AG04450 (cell line): Measurements from ENCODE around the gene TAB2. TPM values are rescaled to one million over a fixed set of nuclear protein-coding genes. Genes with fewer than 3 reads are reported as not detected.

Experiments
- CTCF ChIA-PET: fragments of 300-600, 350-600 bp; formaldehyde crosslinking; extraction: SDS; loops from one replicate; lab custom pipeline; 2022; ENCODE audit warnings: antibody characterized with exemption, inconsistent platforms; lab: Charles Lee
- POLR2A ChIA-PET: fragments of 350-600 bp; formaldehyde crosslinking; extraction: SDS; loops from one replicate; lab custom pipeline; 2021; ENCODE audit warnings: antibody characterized with exemption, inconsistent platforms; lab: Yijun Ruan, JAX
- DNase-seq: peaks from one replicate; pipeline ENCODE4 v3.0.0-alpha.2; 2011; ENCODE audit warnings: low read depth, low spot score
- H3K27ac ChIP-seq: one replicate; pipeline ENCODE4 v1.5.1; 2012; ENCODE audit warnings: low read depth, low read length, control low read depth
- H3K27me3 ChIP-seq: one replicate; pipeline ENCODE4 v1.6.0; 2012; ENCODE audit warnings: low read length; ENCODE audit not compliant: control insufficient read depth, insufficient read depth
- H3K4me3 ChIP-seq: 2 replicates; pipeline ENCODE4 v1.5.1; 2011; ENCODE audit warnings: mild to moderate bottlenecking, low read depth, low read length, control low read depth
- H3K9me3 ChIP-seq: 2 replicates; pipeline ENCODE4 v1.5.1; 2012; ENCODE audit warnings: low read length; ENCODE audit not compliant: control insufficient read depth, insufficient read depth
- polyA plus RNA-seq: library from polyadenylated mRNA; depleted of rRNA; stranded (reverse); fragments of >200 nt; gene quantifications from 2 replicates; pipeline ENCODE4 v1.2.3, GENCODE V29; 2011
- TF ChIP-seq, protein P1 (sequence below): IDR thresholded peaks from 2 replicates; pipeline ENCODE4 v1.5.1; 2011; ENCODE audit warnings: low read depth, low read length, control low read depth, inconsistent platforms

TAB2 gene
- polyA plus RNA-seq, 1 experiment: 61.1 TPM

DNA sequence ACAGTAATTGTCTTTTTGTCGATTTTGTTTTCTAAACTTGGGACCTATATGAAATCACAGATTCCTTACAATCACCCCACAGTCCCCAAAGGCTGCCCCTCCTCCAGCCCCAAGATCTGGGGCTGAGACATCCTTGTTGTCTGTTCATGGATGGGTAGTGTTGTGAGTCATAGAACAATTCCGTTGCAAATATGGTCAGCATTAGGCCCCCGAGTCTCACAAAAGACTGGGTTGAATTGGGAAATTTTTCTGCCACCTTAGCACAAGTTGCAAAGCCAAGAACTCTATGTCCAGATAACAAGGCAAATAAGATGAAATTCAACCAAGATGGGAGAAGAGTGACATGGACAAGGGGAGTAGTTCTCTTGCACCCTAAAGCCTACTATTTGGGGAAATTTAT, 10.5 kb upstream of the TAB2 start:
- DNase-seq: no peak

DNA sequence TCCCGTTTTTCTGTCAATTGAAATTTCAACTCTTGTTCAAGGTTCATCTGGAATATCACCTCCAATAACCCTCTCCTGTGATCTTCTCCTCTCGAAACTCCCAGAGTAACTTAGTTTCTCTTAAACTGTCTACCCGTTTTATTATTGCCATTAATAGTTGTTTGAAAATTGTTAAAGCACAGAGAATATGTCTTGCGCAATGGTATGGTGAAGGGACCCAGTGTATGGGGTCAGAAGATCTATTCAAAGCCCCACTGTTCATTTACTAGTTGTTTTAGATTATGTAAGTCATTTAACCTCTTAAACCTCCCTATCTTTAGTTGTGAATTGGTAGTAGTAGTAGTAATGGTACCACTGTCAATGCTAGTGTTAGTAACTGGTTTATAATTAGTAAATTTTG, 6.2 kb upstream of the TAB2 start:
- TF ChIP-seq, protein P1, sequence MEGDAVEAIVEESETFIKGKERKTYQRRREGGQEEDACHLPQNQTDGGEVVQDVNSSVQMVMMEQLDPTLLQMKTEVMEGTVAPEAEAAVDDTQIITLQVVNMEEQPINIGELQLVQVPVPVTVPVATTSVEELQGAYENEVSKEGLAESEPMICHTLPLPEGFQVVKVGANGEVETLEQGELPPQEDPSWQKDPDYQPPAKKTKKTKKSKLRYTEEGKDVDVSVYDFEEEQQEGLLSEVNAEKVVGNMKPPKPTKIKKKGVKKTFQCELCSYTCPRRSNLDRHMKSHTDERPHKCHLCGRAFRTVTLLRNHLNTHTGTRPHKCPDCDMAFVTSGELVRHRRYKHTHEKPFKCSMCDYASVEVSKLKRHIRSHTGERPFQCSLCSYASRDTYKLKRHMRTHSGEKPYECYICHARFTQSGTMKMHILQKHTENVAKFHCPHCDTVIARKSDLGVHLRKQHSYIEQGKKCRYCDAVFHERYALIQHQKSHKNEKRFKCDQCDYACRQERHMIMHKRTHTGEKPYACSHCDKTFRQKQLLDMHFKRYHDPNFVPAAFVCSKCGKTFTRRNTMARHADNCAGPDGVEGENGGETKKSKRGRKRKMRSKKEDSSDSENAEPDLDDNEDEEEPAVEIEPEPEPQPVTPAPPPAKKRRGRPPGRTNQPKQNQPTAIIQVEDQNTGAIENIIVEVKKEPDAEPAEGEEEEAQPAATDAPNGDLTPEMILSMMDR: no peak
- ChIA-PET CTCF (no interaction called here), POLR2A (no interaction called here)
- Histone ChIP-seq H3K27ac (no peak overlapping the region), H3K27me3 (peaks cover 3% of the 10 kb centered on the region), H3K9me3 (no peaks in the 10 kb centered on the region), H3K4me3 (no peak overlapping the region)
- no peak for DNase-seq

More for the DNA sequence above, 10.5 kb upstream of the TAB2 start:
- H3K4me3 ChIP-seq: no peak overlapping the region
- H3K27me3 ChIP-seq: peaks cover 13% of the 10 kb centered on the region
- H3K27ac ChIP-seq: no peak overlapping the region
- TF ChIP-seq, protein P1: no peak
- CTCF ChIA-PET: no interaction called here
- no peaks in the 10 kb centered on the region for H3K9me3 ChIP-seq
- POLR2A ChIA-PET: no interaction called here

DNA sequence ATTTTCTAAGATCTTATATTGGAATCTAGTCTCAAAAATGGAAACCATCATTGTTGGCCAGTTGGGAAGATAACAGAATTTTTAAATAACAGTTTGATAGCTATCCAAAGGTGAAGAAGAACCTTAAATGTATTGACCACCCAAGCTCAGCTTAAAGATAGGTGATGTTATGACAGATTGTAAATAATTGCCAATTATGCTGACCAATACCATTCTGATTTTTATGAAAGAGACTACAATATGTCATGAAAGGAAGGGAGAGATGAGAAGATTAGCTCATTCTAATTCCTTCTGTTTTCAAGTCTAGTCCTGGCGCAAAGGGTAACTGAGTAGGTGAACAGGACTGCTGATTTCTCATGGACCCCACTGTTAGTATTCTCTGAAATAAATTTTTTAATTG, 5.7 kb upstream of the TAB2 start:
- Histone ChIP-seq H3K9me3 (no peaks in the 10 kb centered on the region), H3K27me3 (peaks cover 3% of the 10 kb centered on the region), H3K27ac (no peak overlapping the region), H3K4me3 (no peak overlapping the region)
- POLR2A ChIA-PET: no interaction called here
- TF ChIP-seq, protein P1: no peak
- no peak for DNase-seq
- CTCF ChIA-PET: no interaction called here

DNA sequence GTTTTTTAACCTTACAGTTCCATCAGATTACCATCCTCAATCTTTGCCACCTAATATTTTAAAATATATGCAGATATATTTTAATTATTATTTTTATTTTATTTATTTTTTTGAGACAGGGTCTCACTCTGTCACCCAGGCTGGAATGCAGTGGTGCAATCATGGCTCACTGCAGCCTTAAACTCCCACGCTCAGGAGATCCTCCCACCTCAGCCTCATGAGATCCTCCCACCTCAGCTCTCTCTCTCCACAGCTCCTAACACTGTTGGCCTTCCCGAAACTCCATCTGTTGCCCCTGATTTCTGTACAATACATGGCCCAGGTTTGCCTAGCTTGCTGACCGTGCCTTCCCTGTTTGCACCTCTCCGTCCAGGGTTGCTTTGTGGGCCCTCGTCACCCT, 4.4 kb upstream of the TAB2 start:
- TF ChIP-seq, protein P1: no peak
- POLR2A ChIA-PET: no interaction called here
- Histone ChIP-seq H3K27me3 (peaks cover 3% of the 10 kb centered on the region), H3K9me3 (no peaks in the 10 kb centered on the region), H3K4me3 (no peak overlapping the region), H3K27ac (no peak overlapping the region)
- CTCF ChIA-PET: interaction anchor here (1.3 kb wide), 1 partner anchor 284 kb away, joined by 3 read pairs; no protein-coding TSS in a partner anchor
- DNase-seq: no peak

DNA sequence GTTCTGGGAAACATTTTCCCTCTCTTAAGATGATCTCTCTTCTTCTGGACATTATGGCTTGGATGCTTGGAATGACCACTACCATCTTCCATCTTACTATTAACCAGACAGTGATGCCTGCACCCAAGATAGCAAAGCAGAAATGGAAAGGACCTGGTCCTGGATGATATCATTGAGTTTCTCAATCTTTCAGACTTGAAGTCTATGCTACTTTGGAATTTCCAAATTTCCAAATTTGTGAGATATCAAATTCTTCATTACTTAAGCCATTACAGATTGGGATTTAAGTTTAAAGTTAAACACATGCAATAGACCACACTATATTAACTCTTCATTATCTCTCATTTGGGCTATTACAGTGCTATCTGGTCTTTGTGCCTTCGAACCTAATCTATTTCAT, 3.7 kb upstream of the TAB2 start:
- DNase-seq: no peak
- TF ChIP-seq, protein P1: no peak
- no peaks in the 10 kb centered on the region for H3K9me3 ChIP-seq
- peaks cover 3% of the 10 kb centered on the region for H3K27me3 ChIP-seq
- no peak overlapping the region for H3K27ac ChIP-seq
- ChIA-PET CTCF (no interaction called here), POLR2A (no interaction called here)
- H3K4me3 ChIP-seq: no peak overlapping the region
